Measurements from ENCODE around the gene XPNPEP3.
"Not testable (repeated sequence)": the region's sequence is repeated elsewhere in the genome, so short reads cannot be mapped to it uniquely, and the experiment has no call there.

XPNPEP3 gene

DNA sequence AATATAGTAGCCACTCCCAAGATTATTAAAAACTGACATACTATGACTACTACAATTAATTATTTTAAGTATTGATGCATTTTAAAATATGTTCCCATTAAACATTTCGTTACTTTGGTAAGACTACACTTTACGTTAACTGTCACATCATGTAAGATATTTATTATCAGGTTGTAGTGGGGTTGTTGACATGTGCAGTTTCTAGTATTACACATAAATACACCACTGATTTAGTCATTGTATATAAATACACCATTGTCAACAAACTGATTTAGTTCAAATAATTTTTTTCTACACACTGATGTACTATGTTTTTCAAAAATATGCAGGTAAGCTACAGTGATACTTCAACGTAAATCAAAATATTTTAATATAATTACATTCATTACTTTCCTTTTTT, 12.0 kb upstream of the XPNPEP3 start:
- no peaks in the 10 kb centered on the region for H3K9me3 Mint-ChIP-seq
- ATAC-seq, result no peak
- no peak overlapping the region for H3K27ac Mint-ChIP-seq
- peaks cover 55% of the 10 kb centered on the region for H3K36me3 Mint-ChIP-seq
- H3K4me3 Mint-ChIP-seq, result no peak overlapping the region
- peaks cover 6% of the 10 kb centered on the region for H3K4me1 Mint-ChIP-seq
- no peaks in the 10 kb centered on the region for H3K27me3 Mint-ChIP-seq

DNA sequence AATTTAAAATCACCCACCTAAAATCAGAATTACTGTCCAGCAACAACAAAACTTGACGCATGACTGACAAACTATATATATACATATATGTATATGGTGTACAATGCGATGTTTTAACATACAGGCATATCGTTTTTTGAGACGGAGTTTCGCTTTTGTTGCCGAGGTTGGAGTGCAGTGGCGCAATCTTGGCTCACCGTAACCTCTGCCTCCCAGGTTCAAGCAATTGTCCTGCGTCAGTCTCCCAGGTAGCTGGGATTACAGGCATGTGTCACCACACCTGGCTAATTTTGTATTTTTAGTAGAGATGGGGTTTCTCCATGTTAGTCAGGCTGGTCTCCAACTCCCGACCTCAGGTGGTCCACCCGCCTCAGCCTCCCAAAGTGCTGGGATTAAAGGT, 11.1 kb upstream of the XPNPEP3 start:
- ATAC-seq, H3K9me3 Mint-ChIP-seq, H3K27me3 Mint-ChIP-seq, H3K4me1 Mint-ChIP-seq, H3K27ac Mint-ChIP-seq, H3K4me3 Mint-ChIP-seq: not testable (repeated sequence)
- H3K36me3 Mint-ChIP-seq, result peaks cover 52% of the 10 kb centered on the region

DNA sequence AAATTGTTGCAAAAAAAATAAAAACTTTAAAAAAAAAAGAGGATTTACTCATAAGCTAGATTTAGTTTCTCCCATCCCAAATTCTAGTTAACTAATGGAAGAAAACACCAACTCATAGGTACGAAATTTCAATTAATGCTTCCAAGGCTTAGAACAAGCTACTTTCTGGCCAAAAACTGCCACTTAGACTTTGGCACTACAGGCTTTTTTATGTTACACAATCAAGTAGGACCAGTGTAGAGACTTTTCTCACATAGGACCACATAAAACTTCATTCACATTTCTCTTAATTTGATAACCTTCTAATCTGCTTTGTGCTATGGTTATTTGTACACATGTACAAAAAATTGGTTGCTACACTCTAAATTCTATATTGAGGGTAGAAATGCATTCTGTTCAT, 3.6 kb upstream of the XPNPEP3 start:
- no peak overlapping the region for H3K4me3 Mint-ChIP-seq

DNA sequence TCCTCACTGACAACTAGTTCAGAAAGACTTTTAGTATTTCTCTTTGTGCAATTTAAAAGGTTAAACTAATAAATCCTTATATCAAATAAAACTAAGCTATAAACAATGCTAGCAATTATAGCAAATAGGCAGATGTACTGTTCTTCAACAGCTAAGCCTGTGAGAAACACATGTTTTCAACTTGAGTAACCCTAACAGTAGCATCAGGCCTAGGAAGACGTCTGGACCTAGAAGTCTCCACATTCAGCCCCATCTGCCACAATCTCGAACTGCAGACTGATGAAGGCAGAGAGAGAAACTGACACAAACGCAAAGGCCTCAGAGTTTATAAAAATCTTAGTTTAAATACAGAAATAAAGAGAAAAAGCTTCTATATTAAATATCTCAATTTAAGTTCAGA, 3.0 kb upstream of the XPNPEP3 start:
- Mint-ChIP-seq H3K36me3 (peaks cover 18% of the 10 kb centered on the region), H3K4me1 (peaks cover 53% of the 10 kb centered on the region), H3K4me3 (no peak overlapping the region), H3K27ac (no peak overlapping the region), H3K27me3 (no peaks in the 10 kb centered on the region), H3K9me3 (no peaks in the 10 kb centered on the region)
- no peak for ATAC-seq

More for the DNA sequence above, 3.6 kb upstream of the XPNPEP3 start:
- no peak for ATAC-seq
- no peaks in the 10 kb centered on the region for H3K9me3 Mint-ChIP-seq
- H3K36me3 Mint-ChIP-seq, result peaks cover 20% of the 10 kb centered on the region
- no peak overlapping the region for H3K27ac Mint-ChIP-seq
- H3K4me1 Mint-ChIP-seq, result peaks cover 50% of the 10 kb centered on the region
- H3K27me3 Mint-ChIP-seq, result no peaks in the 10 kb centered on the region

DNA sequence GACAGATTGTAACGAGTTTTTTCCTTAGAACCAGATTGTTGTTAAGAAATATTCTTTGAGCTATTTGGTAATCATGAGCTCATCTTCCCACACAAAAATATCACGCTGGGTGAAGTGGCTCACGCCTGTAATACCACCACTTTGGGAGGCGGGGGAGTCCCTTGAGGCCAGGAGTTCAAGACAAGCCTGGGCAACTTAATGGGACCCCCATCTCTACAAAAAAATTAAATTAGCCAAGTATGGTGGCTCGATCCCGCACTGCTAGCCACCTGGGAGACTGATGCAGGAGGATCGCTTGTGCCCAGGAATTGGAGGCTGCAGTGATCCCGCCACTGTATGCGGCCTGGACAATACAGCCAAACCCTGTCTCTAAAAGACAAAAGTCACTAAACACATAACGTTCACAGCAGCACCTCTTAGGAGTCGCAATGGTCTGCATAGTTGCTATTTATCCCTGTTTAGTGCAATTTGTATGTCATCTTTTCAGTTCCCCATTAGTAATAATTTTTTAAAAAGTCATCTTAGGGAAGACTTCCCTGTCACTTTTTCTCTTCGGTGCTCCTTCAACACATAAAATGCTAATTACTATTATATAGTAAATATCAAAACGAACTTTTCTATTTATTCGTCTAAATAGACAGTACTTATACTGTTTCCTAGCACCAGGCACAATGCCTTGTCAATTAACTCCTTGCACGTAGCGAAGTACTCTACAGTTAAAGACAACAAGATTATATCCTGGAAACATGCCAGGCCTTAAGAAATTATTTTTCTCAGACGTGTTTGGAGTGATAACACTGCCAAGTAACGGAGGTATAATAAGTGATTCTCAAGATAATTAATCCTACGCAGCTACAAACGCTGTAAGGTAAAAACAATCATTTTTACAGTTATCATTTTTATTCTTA, 1.6 kb upstream of the XPNPEP3 start:
- Mint-ChIP-seq H3K9me3 (no peaks in the 10 kb centered on the region), H3K4me1 (peaks cover 54% of the 10 kb centered on the region), H3K27ac (peak overlapping the region; percentile 97), H3K36me3 (peaks cover 8% of the 10 kb centered on the region), H3K27me3 (no peaks in the 10 kb centered on the region), H3K4me3 (peak overlapping the region; percentile 94)
- ATAC-seq, result no peak

DNA sequence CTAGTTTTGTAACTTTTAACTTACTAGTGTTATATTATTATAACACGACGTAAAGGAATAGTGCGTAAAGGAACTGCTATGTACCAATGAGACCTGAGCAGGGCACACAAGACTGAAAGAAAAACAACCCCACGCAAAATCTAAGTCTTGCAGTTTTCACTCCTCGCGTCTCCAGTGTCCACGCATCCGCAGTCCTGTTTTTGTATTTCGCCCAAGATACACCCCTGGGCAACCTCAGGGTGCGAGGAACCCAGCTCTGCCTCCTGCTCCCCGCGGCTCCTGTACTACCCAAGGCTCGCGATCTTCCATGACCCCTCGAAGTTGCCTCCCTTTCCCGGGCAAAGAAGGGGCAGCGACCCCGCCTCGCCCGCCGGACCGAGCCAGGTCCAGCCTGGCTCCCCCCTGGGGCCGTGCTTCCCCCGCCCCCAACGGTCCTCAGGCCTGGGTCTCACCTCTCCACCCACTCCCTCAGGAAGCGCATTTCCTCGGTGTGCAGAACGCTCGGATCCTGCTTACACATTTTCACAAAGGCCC, 902 bp upstream of the XPNPEP3 start:
- ATAC-seq, result peak; percentile 54
- Mint-ChIP-seq H3K27ac (peak overlapping the region; percentile 97), H3K36me3 (peaks cover 11% of the 10 kb centered on the region), H3K4me3 (peak overlapping the region; percentile 94), H3K27me3 (no peaks in the 10 kb centered on the region), H3K9me3 (no peaks in the 10 kb centered on the region), H3K4me1 (peaks cover 56% of the 10 kb centered on the region)

DNA sequence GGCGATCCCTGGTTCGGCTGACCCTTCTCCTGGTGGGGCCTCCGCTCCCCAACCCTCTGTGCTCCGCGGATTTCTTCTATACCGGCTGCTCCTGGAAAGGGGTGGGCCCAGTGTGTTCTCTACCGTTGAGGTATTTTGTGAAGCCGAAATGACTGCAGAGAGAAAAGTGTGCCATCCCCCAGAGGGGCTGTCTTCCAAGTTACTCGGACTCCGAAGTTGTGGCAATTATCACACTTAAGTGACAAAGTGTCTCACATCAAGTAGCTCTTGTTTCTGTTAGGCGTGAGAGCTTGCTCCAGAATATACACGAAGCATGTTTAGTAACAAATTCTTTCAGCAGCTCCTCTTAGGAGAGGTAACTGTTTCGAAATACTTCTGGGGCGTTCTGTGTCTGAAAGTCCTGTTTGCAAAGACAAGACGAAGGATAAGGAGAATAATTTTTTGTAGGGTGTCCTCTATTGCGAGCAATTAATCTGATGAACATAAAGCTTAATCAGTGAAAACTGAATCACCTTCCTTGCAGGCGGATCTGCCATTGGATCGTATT, 434 bp downstream of the XPNPEP3 start:
- Mint-ChIP-seq H3K27me3 (no peaks in the 10 kb centered on the region), H3K4me1 (peaks cover 51% of the 10 kb centered on the region), H3K36me3 (peaks cover 18% of the 10 kb centered on the region), H3K27ac (peak overlapping the region; percentile 97), H3K4me3 (peak overlapping the region; percentile 94), H3K9me3 (no peaks in the 10 kb centered on the region)
- ATAC-seq, result no peak

DNA sequence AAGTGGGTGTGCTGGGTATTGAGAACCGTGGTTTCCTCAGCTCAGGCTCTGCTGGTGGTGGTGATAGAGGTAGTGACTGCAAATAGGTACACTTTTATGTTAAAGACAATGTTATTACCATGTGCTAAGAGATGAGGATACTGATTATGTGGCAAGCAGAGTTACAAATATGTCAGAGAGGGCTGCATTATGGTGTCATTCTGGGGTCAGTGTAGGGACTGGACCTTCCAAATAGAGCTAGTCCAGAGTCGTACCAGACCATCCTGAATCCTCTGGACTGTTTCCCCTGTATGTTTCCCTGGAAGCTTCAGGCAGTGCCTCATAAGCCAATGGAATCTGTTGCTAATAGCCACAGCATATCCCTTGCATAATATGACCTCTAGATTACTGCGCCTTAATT, 5.1 kb downstream of the XPNPEP3 start, which contains the start of gene DNAJB7:
DNAJB7 (minus strand) TSS at position 101 of the 400 bp plus-strand sequence. CDS start 119 bp downstream, outside the sequence.
- ATAC-seq, result no peak
- Mint-ChIP-seq H3K36me3 (peaks cover 25% of the 10 kb centered on the region), H3K4me1 (peaks cover 48% of the 10 kb centered on the region), H3K27ac (peak within 1 kb of the TSS; percentile 31), H3K9me3 (no peaks in the 10 kb centered on the region), H3K4me3 (no peak within 1 kb of the TSS), H3K27me3 (no peaks in the 10 kb centered on the region)

DNA sequence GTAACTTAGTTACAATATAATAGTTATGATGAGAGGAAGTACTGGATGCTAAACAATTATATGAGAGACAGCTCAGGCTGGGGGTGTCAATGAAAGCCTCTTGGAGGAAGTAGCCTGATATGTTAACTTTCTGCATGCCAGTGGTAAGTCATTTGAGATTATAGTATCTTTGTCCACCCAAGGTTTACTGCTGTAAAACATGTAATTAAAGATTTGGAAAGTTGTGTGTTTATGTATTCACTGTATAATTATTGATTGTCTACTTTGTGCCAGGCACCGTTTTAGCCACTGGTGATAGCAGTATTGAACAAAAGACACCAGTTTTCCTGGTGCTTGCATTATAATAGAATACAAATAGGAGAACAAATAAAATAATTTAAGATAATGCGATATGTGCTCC, 5.6 kb downstream of the XPNPEP3 start:
- no peak overlapping the region for H3K4me3 Mint-ChIP-seq
- H3K4me1 Mint-ChIP-seq, result peaks cover 45% of the 10 kb centered on the region
- H3K36me3 Mint-ChIP-seq, result peaks cover 25% of the 10 kb centered on the region
- no peaks in the 10 kb centered on the region for H3K27me3 Mint-ChIP-seq
- no peaks in the 10 kb centered on the region for H3K9me3 Mint-ChIP-seq
- ATAC-seq, result no peak
- no peak overlapping the region for H3K27ac Mint-ChIP-seq

DNA sequence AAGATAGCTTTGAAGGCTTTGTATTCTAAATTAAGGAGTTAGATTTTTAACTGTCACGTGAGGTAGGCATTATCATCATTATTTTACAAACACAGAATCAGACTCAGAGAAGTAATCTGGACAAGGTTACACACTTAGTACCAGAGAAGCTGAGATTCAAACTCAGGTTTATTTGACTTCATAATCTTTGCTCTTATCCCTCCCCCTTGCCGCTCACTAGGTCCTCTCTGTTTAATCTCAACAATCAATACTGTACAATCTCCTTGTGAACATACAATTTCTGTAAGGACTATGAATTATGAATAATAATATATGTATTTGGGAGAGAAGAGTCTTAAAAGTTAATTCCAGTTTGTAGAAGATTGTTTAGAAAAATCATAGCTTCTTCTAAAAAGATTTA, 10.2 kb downstream of the XPNPEP3 start:
- Mint-ChIP-seq H3K4me3 (no peak overlapping the region), H3K27ac (no peak overlapping the region), H3K9me3 (no peaks in the 10 kb centered on the region), H3K36me3 (peaks cover 23% of the 10 kb centered on the region), H3K4me1 (peaks cover 24% of the 10 kb centered on the region), H3K27me3 (no peaks in the 10 kb centered on the region)
- ATAC-seq, result no peak

DNA sequence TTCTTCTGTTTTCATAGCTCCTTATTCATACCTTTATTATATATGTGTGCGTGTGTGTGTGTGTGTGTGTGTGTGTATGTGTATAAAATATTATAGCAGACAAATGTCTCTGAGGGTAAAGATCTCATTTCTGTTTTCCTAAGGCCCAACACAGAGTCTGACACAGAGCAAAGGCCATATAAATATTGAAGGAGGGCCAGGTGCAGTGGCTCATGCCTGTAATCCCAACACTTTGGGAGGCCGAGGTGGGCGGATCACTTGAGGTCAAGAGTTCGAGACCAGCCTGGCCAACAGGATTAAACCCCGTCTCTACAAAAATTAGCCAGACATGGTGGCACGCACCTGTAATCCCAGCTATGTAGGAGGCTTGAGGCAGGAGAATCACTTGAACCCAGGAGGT, 11.4 kb downstream of the XPNPEP3 start:
- H3K9me3 Mint-ChIP-seq, H3K4me3 Mint-ChIP-seq, H3K27ac Mint-ChIP-seq, H3K27me3 Mint-ChIP-seq, ATAC-seq: not testable (repeated sequence)
- Mint-ChIP-seq H3K4me1 (peaks cover 24% of the 10 kb centered on the region), H3K36me3 (peaks cover 18% of the 10 kb centered on the region)

DNA sequence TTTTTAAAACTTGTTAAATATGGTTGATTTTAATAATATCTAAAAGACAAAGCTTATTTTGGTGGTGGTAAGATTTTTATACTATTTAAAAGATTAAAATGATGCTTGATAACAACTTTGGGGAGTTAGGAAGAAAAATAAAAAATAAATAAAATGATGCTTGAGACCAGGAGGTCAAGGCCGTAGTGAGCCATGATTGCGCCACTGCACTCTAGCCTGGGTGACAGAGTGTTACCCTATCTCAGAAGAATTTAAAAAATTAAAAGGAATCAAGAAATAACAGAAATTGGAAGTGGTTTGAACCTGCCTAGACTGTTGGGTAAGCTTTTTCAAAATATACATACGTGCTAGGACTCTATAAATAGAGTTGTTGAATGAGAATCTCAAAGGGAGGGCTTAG, 17.1 kb downstream of the XPNPEP3 start:
- Mint-ChIP-seq H3K9me3 (no peaks in the 10 kb centered on the region), H3K36me3 (peaks cover 19% of the 10 kb centered on the region), H3K27ac (no peak overlapping the region), H3K27me3 (no peaks in the 10 kb centered on the region), H3K4me1 (no peaks in the 10 kb centered on the region), H3K4me3 (no peak overlapping the region)
- no peak for ATAC-seq

DNA sequence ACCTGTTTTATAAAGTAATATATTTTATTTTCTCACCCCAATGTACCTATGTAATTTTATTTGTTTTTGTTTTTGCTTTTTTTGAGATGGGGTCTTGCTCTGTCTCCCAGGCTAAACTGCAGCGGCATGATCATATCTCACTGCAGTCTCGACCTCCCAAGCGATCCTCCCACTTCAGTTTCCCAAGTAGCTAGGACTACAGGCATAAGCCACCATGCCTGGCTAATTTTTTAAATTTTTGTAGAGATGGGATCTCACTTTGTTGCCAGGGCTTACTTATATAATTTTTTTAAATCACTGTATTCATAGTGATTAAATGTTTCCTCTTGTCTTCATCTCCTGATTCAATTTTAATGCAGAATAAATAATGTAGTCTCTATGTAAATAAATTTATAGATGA, 18.2 kb downstream of the XPNPEP3 start:
- H3K27ac Mint-ChIP-seq, result no peak overlapping the region
- no peak overlapping the region for H3K4me3 Mint-ChIP-seq
- H3K27me3 Mint-ChIP-seq, result no peaks in the 10 kb centered on the region
- no peaks in the 10 kb centered on the region for H3K9me3 Mint-ChIP-seq
- H3K36me3 Mint-ChIP-seq, result peaks cover 19% of the 10 kb centered on the region
- ATAC-seq, result no peak
- no peaks in the 10 kb centered on the region for H3K4me1 Mint-ChIP-seq

DNA sequence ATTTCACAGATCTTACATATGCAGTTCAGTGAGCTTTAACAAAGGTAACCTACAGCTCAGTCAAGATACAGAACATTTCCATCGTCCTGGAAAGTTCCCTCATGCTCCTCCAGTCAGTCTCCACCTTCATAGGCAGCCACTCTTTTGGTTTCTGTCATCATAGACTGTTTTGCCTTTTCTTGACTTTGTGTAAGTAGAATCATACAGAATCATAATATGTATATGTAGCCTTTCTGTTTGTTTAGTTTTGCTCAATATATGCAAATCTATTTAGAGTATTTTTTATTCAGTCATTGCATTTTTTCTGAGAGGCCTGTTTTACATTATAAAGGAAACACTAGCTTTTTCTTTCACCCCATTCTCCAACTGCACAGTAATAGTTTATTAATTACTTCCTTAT, 20.0 kb downstream of the XPNPEP3 start:
- Mint-ChIP-seq H3K9me3 (no peaks in the 10 kb centered on the region), H3K36me3 (peaks cover 12% of the 10 kb centered on the region), H3K27ac (no peak overlapping the region), H3K4me3 (no peak overlapping the region), H3K4me1 (no peaks in the 10 kb centered on the region), H3K27me3 (no peaks in the 10 kb centered on the region)
- ATAC-seq, result no peak

DNA sequence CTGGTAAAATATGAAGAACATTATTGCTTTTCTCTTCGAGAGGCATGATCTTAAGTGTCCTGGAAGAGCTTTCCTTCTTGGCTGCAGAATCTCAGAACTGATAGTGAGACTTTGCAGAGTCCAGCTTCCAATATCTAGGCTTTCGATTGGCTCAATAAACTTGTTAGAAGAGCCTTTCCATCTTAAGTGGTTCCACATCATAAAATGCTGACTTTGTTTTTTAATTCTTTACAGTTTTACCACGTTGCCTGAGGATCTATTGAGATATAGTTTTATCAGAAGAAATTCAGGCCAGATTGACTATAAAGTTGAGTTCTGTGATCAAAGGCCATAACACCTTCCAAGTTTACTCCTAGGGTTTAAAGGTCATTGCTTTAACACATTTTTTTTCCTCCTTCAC, 20.5 kb downstream of the XPNPEP3 start:
- no peaks in the 10 kb centered on the region for H3K4me1 Mint-ChIP-seq
- H3K36me3 Mint-ChIP-seq, result peaks cover 12% of the 10 kb centered on the region
- no peak overlapping the region for H3K27ac Mint-ChIP-seq
- ATAC-seq, result no peak
- no peaks in the 10 kb centered on the region for H3K9me3 Mint-ChIP-seq
- H3K4me3 Mint-ChIP-seq, result no peak overlapping the region
- no peaks in the 10 kb centered on the region for H3K27me3 Mint-ChIP-seq

DNA sequence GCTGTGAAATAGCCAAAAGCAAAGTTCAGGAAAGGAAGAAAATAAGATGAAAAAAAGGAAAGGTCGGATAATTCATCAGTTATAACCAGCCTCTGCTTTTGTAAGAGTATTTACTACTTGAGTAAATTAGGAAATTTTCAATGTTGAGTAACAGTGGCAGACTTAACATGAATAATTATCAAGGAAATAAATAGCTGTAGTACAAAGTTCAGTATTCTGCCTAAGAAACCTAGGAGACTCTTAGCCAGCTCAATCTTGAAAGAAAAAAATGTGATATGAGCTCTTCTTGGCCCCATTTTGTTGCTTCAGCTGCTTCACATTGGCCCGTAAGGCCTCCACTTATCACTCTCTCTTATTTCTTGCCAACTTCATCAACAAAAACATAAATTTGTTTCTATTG, 22.0 kb downstream of the XPNPEP3 start:
- no peaks in the 10 kb centered on the region for H3K4me1 Mint-ChIP-seq
- ATAC-seq, result no peak

More for the DNA sequence above, 22.0 kb downstream of the XPNPEP3 start:
- H3K4me3 Mint-ChIP-seq, result no peak overlapping the region
- H3K9me3 Mint-ChIP-seq, result no peaks in the 10 kb centered on the region
- no peaks in the 10 kb centered on the region for H3K27me3 Mint-ChIP-seq
- H3K36me3 Mint-ChIP-seq, result peaks cover 17% of the 10 kb centered on the region
- H3K27ac Mint-ChIP-seq, result no peak overlapping the region
